HG02763 (cell line): Measurements from ENCODE around the gene UGT1A9.
"Not testable (repeated sequence)": the region's sequence is repeated elsewhere in the genome, so short reads cannot be mapped to it uniquely, and the experiment has no call there.

Experiments
- ATAC-seq: cut with Tn5 transposase; IDR thresholded peaks from one replicate; pipeline ENCODE4 v1.9.1; 2021; ENCODE audit warnings: mild to moderate bottlenecking, moderate library complexity; ENCODE audit not compliant: unreplicated experiment

UGT1A9 gene

GRCh38 chr2:233708942-233709341, 37.2 kb downstream of the UGT1A9 start:
- ATAC-seq = no peak

DNA sequence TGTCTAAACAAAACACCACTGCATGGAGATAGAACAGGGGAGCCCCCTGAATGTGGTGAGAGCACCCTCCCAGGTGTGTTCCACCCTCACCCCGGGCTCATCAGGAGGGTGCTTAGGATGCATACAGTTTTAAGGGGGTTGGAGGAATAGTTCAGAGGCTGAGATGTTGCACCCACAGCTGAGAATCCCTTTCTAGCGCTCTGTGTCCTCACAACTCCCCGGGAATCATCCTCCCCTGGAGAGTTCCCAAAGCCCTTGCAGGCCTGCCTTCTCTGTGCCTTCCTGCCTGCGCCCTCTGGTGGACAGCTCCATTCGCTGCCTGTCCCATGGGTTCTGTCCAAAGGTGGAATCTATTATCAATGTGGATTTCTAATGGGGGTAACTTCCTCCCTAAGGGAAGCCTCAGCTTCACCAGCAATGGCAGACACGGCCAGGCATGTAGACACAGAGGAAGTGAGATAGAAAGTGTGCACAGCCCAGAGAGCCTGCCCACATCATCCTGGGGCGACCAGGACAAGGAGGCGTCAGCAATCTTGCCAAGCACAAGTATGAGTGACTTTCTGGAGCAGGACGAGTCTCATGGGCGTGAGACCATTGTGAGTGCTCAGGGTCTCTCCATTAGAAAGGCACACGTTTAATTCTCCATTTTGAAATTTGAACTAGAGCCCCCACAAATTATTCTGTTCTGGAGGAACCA, 39.8 kb downstream of the UGT1A9 start:
- no peak for ATAC-seq

GRCh38 chr2:233712611-233713261, 41.0 kb downstream of the UGT1A9 start, which contains the start of gene UGT1A5:
UGT1A5 (plus strand) TSS chr2:233712907; CDS start chr2:233712992, 85 bp downstream.
- ATAC-seq = no peak

- ATAC-seq = no peak
Observed at GRCh38 chr2:233713262-233713615, 41.5 kb downstream of the UGT1A9 start.

- ATAC-seq = no peak
Observed at GRCh38 chr2:233714121-233714520, 42.4 kb downstream of the UGT1A9 start.

DNA sequence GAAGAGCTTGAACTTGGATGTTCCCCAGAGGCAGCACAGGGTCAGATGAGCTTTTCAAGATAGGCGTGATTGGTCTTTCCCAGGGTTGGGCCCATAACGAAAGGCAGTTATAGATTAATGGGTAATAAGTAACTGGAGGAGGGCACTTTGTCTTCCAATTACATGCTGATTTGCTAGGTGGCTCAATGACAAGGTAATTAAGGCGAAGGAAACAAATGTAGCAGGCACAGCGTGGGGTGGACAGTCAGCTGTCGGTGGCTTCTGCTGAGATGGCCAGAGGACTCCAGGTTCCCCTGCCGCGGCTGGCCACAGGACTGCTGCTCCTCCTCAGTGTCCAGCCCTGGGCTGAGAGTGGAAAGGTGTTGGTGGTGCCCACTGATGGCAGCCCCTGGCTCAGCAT, 46.9 kb downstream of the UGT1A9 start, which contains the start of gene UGT1A4:
UGT1A4 (plus strand) TSS at position 185 of the 400 bp plus-strand sequence; CDS start at position 270, 85 bp downstream.
- no peak for ATAC-seq

- ATAC-seq = no peak
Observed at GRCh38 chr2:233728723-233729301, 57.1 kb downstream of the UGT1A9 start, which contains the start of gene UGT1A3. UGT1A3 (plus strand) TSS chr2:233729042; CDS start chr2:233729127, 85 bp downstream.

DNA sequence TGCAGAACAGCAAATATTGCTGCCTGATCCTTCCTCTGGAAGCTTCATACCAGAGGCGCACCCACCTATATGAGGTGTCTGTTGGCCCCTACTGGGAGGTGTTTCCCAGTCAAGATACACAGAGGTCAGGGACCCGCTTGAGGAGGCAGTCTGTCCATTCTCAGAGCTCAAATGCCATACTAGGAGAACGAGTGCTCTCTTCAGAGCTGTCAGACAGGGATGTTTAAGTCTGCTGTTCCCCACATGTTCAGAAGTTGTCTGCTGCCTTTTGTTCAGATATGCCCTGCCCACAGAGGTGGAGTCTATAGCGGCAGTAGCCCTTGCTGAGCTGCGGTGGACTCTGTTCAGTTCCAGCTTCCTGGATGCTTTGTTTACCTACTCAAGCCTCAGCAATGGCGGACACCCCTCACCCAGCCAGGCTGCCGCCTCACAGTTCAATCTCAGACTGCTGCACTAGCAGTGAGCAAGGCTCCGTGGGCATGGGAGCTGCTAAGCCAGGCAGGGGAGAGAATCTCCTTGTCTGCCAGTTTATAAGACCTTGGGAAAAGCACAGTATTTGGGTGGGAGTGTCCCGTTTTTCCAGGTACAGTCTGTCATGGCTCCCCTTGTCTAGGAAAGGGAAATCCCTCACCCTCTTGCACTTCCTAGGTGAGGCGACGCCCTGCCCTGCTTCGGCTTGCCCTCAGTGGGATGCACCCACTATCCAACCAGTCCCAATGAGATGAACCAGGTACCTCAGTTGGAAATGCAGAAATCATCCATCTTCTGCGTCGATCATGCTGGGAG, 65.4 kb downstream of the UGT1A9 start:
- ATAC-seq = not testable (repeated sequence)

- ATAC-seq = no peak
Observed at GRCh38 chr2:233740870-233741269, 69.2 kb downstream of the UGT1A9 start.

DNA sequence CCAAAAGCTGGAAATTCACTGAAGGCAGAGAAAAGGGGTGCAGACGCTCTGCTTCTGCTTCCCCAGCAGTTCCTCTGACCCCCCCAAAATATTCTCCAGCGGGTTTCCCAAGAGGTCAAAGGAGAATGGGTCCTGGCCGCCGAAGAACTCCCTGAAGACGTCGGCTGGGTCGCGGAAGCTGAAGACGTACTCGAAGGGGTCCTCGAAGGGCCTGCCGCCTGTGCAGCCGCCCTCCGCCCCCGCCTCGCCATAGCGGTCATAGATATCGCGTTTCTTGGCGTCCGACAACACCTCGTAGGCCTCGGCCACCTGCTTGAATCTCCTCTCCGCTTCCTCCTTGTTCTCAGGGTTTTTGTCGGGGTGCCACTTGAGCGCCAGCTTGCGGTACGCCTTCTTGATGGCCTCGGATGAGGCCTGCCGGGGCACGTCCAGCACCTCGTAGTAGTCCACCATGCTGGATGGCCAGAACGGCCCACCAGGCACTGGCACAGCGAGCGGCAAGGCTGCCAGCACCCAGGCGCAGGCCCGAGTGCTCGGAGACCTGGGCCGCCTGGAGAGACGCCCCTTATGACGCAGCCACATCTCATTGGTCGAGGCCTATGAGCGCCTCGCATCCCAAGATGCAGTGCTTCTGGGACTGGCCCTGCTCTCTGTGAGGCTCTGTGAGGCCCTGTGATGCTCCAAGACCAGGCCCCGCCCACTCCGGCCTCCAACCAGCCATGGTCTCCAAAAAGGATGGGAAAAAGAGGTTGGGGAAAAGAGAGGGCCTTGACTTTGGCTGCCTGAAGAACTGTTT, 72.0 kb downstream of the UGT1A9 start:
- no peak for ATAC-seq

DNA sequence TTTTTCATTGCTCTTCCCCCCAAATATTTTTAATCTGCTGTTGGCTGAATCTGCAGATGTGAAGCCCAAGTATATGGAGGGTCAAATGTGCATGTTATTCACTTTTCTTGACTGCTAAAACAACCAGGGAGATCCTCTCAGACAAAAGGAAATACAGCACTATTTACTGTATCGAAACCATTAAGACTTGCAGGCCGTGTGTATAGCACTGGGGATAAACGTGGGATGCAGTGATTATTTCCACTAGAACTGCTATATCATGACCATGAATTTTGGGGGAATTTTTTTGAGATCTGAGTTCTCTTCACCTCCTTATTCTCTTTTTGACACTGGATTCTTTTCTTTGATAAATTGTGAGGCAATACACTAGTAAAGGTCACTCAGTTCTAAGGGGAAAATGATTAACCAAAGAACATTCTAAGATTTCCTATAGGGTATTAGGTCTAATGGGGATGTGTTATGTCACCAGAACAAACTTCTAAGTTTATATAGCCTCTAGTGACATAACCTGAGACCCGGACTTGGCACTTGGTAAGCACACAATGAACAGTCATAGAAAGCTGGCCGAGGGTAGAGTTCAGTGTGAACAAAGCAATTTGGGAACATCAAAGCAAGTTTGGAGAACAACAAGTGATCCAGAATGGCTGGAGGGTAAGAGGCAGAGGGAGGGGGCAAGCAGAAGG, 73.5 kb downstream of the UGT1A9 start:
- no peak for ATAC-seq

DNA sequence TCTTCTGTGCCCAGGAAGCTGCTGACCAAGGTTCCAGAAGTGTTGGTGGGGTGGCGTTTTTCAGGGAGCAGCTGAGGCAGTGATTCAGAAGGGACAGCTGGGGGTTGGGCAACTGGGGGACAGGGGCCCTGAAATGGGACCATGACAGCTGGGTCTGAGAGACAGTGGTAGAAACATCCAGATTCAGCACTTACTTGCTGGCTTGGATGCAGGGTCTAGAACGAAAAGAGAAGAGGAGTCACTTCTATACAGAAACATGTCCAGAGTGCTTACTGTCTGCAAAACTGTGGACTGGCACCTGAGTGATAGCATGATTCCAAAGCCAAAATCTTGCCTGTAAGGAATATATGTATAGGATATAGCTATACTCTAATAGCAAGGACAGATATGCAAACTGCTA, 74.1 kb downstream of the UGT1A9 start:
- ATAC-seq = not testable (repeated sequence)

DNA sequence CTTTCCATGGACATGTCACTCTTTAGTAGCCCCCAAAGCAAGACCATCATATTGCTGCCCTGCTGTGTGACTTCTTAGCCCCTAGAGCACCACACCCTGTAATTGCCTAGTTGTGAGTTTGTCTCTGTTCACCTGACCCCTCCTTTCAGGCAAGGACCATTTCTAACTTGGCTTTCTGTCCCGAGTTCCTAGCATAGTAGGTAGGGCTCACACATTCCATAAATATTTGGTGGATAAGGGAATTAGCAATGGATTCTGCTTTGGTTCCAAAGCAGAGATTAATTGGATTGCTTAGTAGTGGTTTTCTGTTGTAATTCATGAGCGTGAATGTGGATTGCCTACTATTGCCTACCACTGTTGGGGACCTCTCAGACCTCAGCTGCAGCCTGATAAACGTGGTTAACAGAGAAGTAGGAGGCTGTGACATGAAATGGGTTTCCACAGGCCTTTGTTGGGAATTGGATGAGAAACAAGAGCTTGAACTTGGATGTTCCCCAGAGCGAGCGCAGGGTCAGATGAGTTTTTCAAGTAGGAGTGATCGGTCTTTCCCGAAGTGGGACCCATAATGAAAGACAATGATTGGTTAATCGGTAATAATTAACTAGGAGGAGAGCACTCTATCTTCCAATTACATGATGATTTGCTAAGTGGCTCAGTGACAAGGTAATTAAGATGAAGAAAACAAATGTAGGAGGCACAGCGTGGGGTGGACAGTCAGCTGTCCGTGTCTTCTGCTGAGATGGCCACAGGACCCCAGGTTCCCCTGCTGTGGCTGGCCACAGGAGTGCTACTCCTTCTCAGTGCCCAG, 75.0 kb downstream of the UGT1A9 start:
- no peak for ATAC-seq

DNA sequence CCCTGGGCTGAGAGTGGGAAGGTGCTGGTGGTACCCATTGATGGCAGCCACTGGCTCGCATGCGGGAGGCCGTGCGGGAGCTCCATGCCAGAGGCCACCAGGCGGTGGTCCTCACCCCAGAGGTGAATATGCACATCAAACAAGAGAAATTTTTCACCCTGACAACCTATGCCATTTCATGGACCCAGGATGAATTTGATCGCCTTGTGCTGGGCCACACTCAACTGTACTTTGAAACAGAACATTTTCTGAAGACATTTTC, 75.5 kb downstream of the UGT1A9 start:
- no peak for ATAC-seq

- not testable (repeated sequence) for ATAC-seq
Observed at GRCh38 chr2:233750689-233751088, 79.0 kb downstream of the UGT1A9 start.

GRCh38 chr2:233751212-233752009, 79.7 kb downstream of the UGT1A9 start:
- not testable (repeated sequence) for ATAC-seq

GRCh38 chr2:233754872-233755611, 83.3 kb downstream of the UGT1A9 start:
- ATAC-seq = no peak
